ENCODE data around the gene PLEKHN1.
"Not testable (repeated sequence)": the region's sequence is repeated elsewhere in the genome, so short reads cannot be mapped to it uniquely, and the experiment has no call there.

The PLEKHN1 gene

GRCh38 chr1:975365-975764, 9.1 kb downstream of the PLEKHN1 start:
- no peak for DNase-seq

- DNase-seq = peak; percentile 48
These were observed 9.8 kb downstream of the PLEKHN1 start for GRCh38 chr1:975896-976683.

DNA sequence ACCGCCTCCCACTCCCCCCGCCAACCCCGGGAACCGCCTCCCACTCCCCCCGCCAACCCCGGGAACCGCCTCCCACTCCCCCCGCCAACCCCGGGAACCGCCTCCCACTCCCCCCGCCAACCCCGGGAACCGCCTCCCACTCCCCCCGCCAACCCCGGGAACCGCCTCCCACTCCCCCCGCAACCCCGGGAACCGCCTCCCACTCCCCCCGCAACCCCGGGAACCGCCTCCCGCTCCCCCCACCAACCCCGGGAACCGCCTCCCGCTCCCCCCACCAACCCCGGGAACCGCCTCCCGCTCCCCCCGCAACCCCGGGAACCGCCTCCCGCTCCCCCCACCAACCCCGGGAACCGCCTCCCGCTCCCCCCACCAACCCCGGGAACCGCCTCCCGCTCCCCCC, 10.5 kb downstream of the PLEKHN1 start:
- not testable (repeated sequence) for DNase-seq

GRCh38 chr1:978069-978834, 12.0 kb downstream of the PLEKHN1 start:
- DNase-seq = no peak

GRCh38 chr1:978835-979743, 12.8 kb downstream of the PLEKHN1 start:
- DNase-seq = no peak

DNA sequence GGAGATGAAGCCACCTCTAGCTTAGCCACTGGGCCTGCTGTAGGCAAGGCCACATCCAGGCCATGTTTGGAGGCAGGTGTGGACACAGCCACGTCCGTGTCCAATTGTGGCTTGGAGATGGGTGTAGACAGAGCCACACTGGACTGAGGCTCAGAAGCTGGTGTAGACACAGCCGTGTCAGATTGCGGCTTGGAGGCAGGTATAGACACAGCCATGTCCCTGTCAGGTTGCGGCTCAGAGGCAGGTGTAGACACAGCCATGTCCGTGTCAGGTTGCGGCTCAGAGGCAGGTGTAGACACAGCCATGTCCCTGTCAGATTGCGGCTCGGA, 13.4 kb downstream of the PLEKHN1 start:
- DNase-seq = no peak

GRCh38 chr1:980137-980571, 13.9 kb downstream of the PLEKHN1 start:
- DNase-seq = no peak

- DNase-seq = no peak
These were observed 14.5 kb downstream of the PLEKHN1 start for GRCh38 chr1:980602-981395.

GRCh38 chr1:981491-981954, 15.2 kb downstream of the PLEKHN1 start:
- no peak for DNase-seq

- DNase-seq = no peak
These were observed 15.8 kb downstream of the PLEKHN1 start, which contains the start of gene PERM1 for GRCh38 chr1:981955-982558. Gene PERM1, minus strand, starts transcription at chr1:982093. Its CDS starts 1,064 bp downstream, at chr1:981029.

DNA sequence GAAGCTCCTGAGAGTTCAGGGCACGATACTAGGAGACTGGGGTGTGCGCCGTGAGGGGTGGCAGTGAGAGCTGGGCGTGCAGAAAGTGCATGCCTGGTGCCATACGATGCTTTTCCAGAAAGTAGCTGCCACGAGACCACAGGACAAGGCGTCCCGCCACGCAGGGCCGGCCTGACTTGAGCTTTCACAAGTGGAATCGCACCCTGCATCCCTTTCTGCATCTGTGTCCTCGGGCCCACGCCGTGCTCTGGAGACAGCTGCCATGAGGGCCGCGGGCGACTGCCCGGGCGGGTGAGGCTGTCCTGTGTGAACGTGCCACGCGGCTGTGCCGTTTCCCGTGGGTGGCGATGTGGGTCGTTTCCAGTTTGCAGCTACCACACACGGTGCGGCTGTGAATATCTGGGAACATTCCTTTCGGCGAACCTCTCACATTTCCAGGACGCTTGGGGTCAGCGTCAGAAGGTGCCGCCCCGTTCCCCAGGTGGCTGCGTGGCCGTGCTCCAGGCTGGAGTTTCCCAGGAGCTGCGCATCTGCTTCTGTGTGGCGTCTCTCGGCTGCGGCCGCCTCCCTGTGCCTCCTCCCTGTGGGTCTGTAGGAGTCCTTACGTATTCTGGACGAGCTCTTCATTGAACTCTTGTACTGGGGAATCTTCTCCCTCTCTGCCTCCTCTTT, 16.6 kb downstream of the PLEKHN1 start:
- no peak for DNase-seq

DNA sequence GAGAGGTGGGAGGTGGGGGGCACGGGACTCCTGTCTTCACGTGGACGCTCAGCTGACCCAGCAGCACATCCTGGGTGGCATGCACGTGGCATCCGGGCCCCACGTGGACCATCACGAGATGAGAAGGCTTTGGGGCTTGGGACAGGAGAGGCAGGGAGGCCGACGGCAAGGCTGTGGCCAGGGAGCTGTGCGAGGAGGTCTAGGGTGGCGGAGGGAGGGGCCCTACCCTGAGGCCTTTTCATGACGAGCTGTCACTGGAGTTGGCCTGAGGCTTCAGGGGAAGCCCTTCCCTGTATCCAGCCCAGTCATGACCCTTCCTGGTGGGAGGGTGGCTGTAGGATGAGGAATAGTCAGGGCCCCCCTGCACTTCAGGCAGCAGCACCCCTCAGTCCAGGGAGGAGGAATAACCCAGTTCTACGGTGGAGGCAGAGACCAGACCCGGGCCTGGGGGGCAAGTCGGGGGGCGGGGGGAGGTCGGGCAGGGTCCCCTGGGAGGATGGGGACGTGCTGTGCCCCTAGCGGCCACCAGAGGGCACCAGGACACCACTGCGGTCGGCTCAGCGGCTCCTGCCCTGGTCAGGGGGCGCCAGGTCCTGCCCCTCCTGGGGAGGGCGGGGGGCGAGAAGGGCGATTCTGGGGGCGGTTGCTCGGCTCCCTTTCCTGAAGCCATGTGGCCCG, 17.7 kb downstream of the PLEKHN1 start:
- peak; percentile 40 for DNase-seq

GRCh38 chr1:984476-984814, 18.2 kb downstream of the PLEKHN1 start:
- no peak for DNase-seq

GRCh38 chr1:985126-985525, 18.8 kb downstream of the PLEKHN1 start:
- DNase-seq = no peak

DNA sequence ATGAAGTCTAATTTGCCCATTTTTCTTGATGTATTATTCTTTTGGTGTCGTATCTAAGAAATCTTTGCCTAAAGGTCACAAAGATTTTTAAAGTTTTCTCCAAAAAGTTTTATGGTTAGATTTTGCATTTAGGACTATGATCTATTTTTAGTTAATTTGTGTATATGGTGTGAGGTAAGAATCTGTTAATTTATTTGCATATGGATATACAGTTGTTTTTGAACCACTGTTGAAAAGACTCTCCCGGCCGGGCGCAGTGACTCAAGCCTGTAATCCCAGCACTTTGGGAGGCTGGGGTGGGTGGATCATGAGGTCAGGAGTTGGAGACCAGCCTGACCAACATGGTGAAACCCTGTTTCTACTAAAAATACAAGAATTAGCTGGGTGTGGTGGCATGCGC, 21.8 kb downstream of the PLEKHN1 start:
- DNase-seq = not testable (repeated sequence)

DNA sequence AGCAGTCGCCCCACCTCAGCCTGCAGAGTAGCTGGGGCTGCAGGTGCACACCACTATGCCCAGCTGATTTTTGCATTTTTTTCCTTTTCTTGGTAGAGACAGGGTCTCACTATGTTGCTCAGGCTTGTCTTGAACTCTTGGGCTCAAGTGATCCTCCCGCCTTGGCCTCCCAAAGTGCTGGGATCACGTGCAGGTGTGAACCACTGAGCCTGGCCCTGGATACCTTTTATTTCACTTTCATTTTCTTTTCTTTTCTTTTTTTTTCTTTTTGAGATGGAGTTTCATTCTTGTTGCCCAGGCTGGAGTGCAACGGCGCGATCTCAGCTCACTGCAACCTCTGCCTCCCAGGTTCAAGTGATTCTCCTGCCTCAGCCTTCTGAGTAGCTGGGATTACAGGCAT, 25.0 kb downstream of the PLEKHN1 start:
- DNase-seq = not testable (repeated sequence)

DNA sequence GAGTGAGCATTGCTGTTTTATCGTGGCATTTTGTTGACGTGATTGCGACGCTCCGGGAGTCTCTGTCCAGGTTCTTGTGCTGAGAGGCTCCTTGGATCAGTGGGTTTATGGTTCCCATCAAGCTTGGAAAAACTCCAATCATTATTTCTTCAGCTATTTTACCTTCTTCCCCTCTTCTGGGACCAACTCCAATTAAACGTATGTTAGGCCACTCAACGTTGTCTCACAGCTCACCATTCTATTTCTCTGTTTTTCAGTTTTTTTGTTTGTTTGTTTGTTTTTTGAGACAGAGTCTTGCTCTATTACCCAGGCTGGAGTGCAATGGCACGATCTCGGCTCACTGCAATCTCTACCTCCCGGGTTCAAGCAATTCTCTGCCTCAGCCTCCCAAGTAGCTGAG, 25.6 kb downstream of the PLEKHN1 start:
- DNase-seq = no peak

DNA sequence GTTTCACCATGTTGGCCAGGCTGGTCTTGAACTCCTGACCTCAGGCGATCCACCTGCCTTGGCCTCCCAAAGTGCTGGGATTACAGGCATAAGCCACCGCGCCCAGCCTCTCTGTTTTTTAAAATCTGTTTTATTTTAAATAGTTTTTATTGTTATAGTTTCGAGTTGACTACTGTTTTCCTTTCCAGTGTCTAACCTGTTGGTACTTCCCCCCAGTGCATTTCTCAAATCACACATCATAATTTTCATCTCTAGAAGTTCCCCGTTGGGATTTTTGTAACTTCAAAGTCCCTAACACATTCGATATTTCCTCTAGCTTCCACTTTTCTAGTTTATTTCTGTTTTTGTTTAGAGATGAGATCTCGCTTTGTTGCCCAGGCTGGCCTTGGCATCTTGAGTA, 26.1 kb downstream of the PLEKHN1 start:
- no peak for DNase-seq

- no peak for DNase-seq
These were observed 27.2 kb downstream of the PLEKHN1 start for GRCh38 chr1:993379-993995.

GRCh38 chr1:994546-994945, 28.3 kb downstream of the PLEKHN1 start:
- DNase-seq = not testable (repeated sequence)

Data from central memory CD4-positive, alpha-beta T cell (primary cell).